ENCODE data around the gene MAPT. TPM values are rescaled to one million over a fixed set of nuclear protein-coding genes. Genes with fewer than 3 reads are reported as not detected.

The MAPT gene
- total RNA-seq, 1 donor from 2014 or later: 2.1 TPM

- Histone ChIP-seq H4K20me1 (ENCODE audit: insufficient read depth, low read length) (no peaks in the 10 kb centered on the region), H3K9ac (ENCODE audit: low read length) (no peak overlapping the region), H3K4me1 (ENCODE audit: insufficient read depth, low read length) (no peaks in the 10 kb centered on the region), H3K4me2 (ENCODE audit: low read length) (no peak overlapping the region), H3K27ac (ENCODE audit: low read depth, low read length) (no peak overlapping the region), H3K79me2 (ENCODE audit: insufficient read depth, low read length) (no peaks in the 10 kb centered on the region), H3K4me3 (ENCODE audit: insufficient read depth, low read depth, low read length) (no peak overlapping the region), H3K27me3 (ENCODE audit: insufficient read depth, low read length) (peaks cover 8% of the 10 kb centered on the region), H2AFZ (ENCODE audit: low read depth, low read length) (no peak overlapping the region), H3K36me3 (ENCODE audit: insufficient read depth, low read length) (no peaks in the 10 kb centered on the region), H3K9me3 (ENCODE audit: insufficient read depth, low read depth, low read length) (no peaks in the 10 kb centered on the region)
- peaks cover 2% of the 10 kb centered on the region for H3K9me3 Mint-ChIP-seq (ENCODE audit: unreplicated experiment)
- H3K36me3 Mint-ChIP-seq (ENCODE audit: low read depth, unreplicated experiment): no peaks in the 10 kb centered on the region
- FAIRE-seq: no peak
- H3K27ac Mint-ChIP-seq (ENCODE audit: unreplicated experiment): no peak overlapping the region
- H3K4me1 Mint-ChIP-seq (ENCODE audit: low read depth, unreplicated experiment): peaks cover 2% of the 10 kb centered on the region
- no peak for TF ChIP-seq EZH2 (IDR thresholded peaks at IDR 0.05; ENCODE audit: insufficient read depth, low read length)
- no peak for TF ChIP-seq CTCF (IDR thresholded peaks at IDR 0.05; ENCODE audit: insufficient read depth, low read depth, low read length)
- H3K27me3 Mint-ChIP-seq (ENCODE audit: low read depth, unreplicated experiment): peaks cover 53% of the 10 kb centered on the region
- no peak overlapping the region for H3K4me3 Mint-ChIP-seq (ENCODE audit: unreplicated experiment)
- no peak for DNase-seq (ENCODE audit: low read depth)
Measured at GRCh38 chr17:45918241-45918745, 23.9 kb downstream of the MAPT start.

GRCh38 chr17:45919136-45919535, 24.8 kb downstream of the MAPT start:
- H3K79me2 ChIP-seq (ENCODE audit: insufficient read depth, low read length): no peaks in the 10 kb centered on the region
- Mint-ChIP-seq H3K36me3 (ENCODE audit: low read depth, unreplicated experiment) (no peaks in the 10 kb centered on the region), H3K4me1 (ENCODE audit: low read depth, unreplicated experiment) (peaks cover 2% of the 10 kb centered on the region), H3K4me3 (ENCODE audit: unreplicated experiment) (no peak overlapping the region), H3K27me3 (ENCODE audit: low read depth, unreplicated experiment) (peaks cover 55% of the 10 kb centered on the region), H3K27ac (ENCODE audit: unreplicated experiment) (no peak overlapping the region), H3K9me3 (ENCODE audit: unreplicated experiment) (peaks cover 2% of the 10 kb centered on the region)
- H3K27ac ChIP-seq (ENCODE audit: low read depth, low read length): no peak overlapping the region
- no peak overlapping the region for H3K4me3 ChIP-seq (ENCODE audit: insufficient read depth, low read depth, low read length)
- no peaks in the 10 kb centered on the region for H3K9me3 ChIP-seq (ENCODE audit: insufficient read depth, low read depth, low read length)
- no peak for DNase-seq (ENCODE audit: low read depth)
- H3K36me3 ChIP-seq (ENCODE audit: insufficient read depth, low read length): no peaks in the 10 kb centered on the region
- TF ChIP-seq CTCF (IDR thresholded peaks at IDR 0.05; ENCODE audit: insufficient read depth, low read depth, low read length) (no peak), EZH2 (IDR thresholded peaks at IDR 0.05; ENCODE audit: insufficient read depth, low read length) (no peak)
- no peaks in the 10 kb centered on the region for H3K4me1 ChIP-seq (ENCODE audit: insufficient read depth, low read length)
- H2AFZ ChIP-seq (ENCODE audit: low read depth, low read length): no peak overlapping the region
- FAIRE-seq: no peak
- H3K27me3 ChIP-seq (ENCODE audit: insufficient read depth, low read length): peaks cover 9% of the 10 kb centered on the region
- no peak overlapping the region for H3K4me2 ChIP-seq (ENCODE audit: low read length)
- H3K9ac ChIP-seq (ENCODE audit: low read length): no peak overlapping the region
- no peaks in the 10 kb centered on the region for H4K20me1 ChIP-seq (ENCODE audit: insufficient read depth, low read length)

- Histone ChIP-seq H3K9me3 (ENCODE audit: insufficient read depth, low read depth, low read length) (no peaks in the 10 kb centered on the region), H3K4me1 (ENCODE audit: insufficient read depth, low read length) (no peaks in the 10 kb centered on the region), H3K9ac (ENCODE audit: low read length) (no peak overlapping the region), H2AFZ (ENCODE audit: low read depth, low read length) (no peak overlapping the region), H3K79me2 (ENCODE audit: insufficient read depth, low read length) (no peaks in the 10 kb centered on the region), H3K36me3 (ENCODE audit: insufficient read depth, low read length) (no peaks in the 10 kb centered on the region), H3K4me2 (ENCODE audit: low read length) (no peak overlapping the region), H3K27ac (ENCODE audit: low read depth, low read length) (no peak overlapping the region), H3K27me3 (ENCODE audit: insufficient read depth, low read length) (peaks cover 9% of the 10 kb centered on the region), H3K4me3 (ENCODE audit: insufficient read depth, low read depth, low read length) (no peak overlapping the region), H4K20me1 (ENCODE audit: insufficient read depth, low read length) (no peaks in the 10 kb centered on the region)
- no peak for FAIRE-seq
- Mint-ChIP-seq H3K27me3 (ENCODE audit: low read depth, unreplicated experiment) (peaks cover 52% of the 10 kb centered on the region), H3K4me1 (ENCODE audit: low read depth, unreplicated experiment) (no peaks in the 10 kb centered on the region), H3K27ac (ENCODE audit: unreplicated experiment) (no peak overlapping the region), H3K9me3 (ENCODE audit: unreplicated experiment) (no peaks in the 10 kb centered on the region), H3K4me3 (ENCODE audit: unreplicated experiment) (no peak overlapping the region), H3K36me3 (ENCODE audit: low read depth, unreplicated experiment) (no peaks in the 10 kb centered on the region)
- TF ChIP-seq EZH2 (IDR thresholded peaks at IDR 0.05; ENCODE audit: insufficient read depth, low read length) (no peak), CTCF (IDR thresholded peaks at IDR 0.05; ENCODE audit: insufficient read depth, low read depth, low read length) (no peak)
- DNase-seq (ENCODE audit: low read depth): no peak
Measured at GRCh38 chr17:45920083-45920482, 25.7 kb downstream of the MAPT start.

All from astrocyte (in vitro differentiated cells and primary cell).